HEK293 (cell line): ENCODE measurements around the gene RETN.

Experiments used
- CTCF ChIA-PET: fragments of 350-600 bp; formaldehyde crosslinking; extraction: SDS; loops from one replicate; lab custom pipeline; 2021; ENCODE audit warnings: antibody characterized with exemption; lab: Yijun Ruan, JAX
- POLR2A ChIA-PET: fragments of 300-600 bp; formaldehyde crosslinking; extraction: SDS; loops from one replicate; lab custom pipeline; 2020; ENCODE audit warnings: antibody characterized with exemption, inconsistent platforms; lab: Yijun Ruan, JAX
- H3K27ac ChIP-seq: fragments of 200-500 bp; sonication (Bioruptor generic); 2 replicates; pipeline ENCODE4 v1.5.1; 2014; ENCODE audit warnings: low read depth, low read length, control low read depth, inconsistent platforms; ENCODE audit errors: extremely low read depth
- H3K36me3 ChIP-seq, 2 experiments: fragments of 200-500 bp in 1 of 2; sonication (Bioruptor generic) in 1 of 2; 1 replicate in 1 of 2; 2 replicates in 1 of 2; pipeline ENCODE4 v1.5.1; 2014 to 2017; ENCODE audit warnings: inconsistent platforms in 2 of 2, low read length in 2 of 2; ENCODE audit not compliant: control insufficient read depth in 2 of 2, insufficient read depth in 1 of 2
- H3K4me1 ChIP-seq: fragments of 200-500 bp; sonication (Bioruptor generic); 2 replicates; pipeline ENCODE4 v1.5.1; 2014; ENCODE audit warnings: mild to moderate bottlenecking, low read length, inconsistent platforms; ENCODE audit not compliant: control insufficient read depth, insufficient read depth
- H3K4me3 ChIP-seq: 2 replicates; pipeline ENCODE4 v1.5.1; 2011; ENCODE audit warnings: low read depth, mild to moderate bottlenecking, control low read depth, low read length, moderate library complexity
- H3K9me3 ChIP-seq: fragments of 200-500 bp; sonication (Bioruptor generic); 2 replicates; pipeline ENCODE4 v1.5.1; 2014; ENCODE audit warnings: low read depth, low read length, inconsistent platforms; ENCODE audit not compliant: control insufficient read depth, insufficient read depth
- HOXD13 ChIP-seq: sonication (generic); formaldehyde crosslinking; IDR thresholded peaks from 2 replicates; pipeline ENCODE4 v1.8.0; 2022; ENCODE audit warnings: missing genetic modification reagents, borderline replicate concordance
- KLF1 ChIP-seq: fragments of 450-650 bp; formaldehyde crosslinking; IDR thresholded peaks from 2 replicates; pipeline ENCODE4 v1.5.1; 2016; ENCODE audit warnings: missing biosample characterization, missing genetic modification characterization
- KLF9 ChIP-seq: fragments of 450-650 bp; formaldehyde crosslinking; IDR thresholded peaks from 2 replicates; pipeline ENCODE4 v1.5.1; 2016; ENCODE audit warnings: missing biosample characterization, missing genetic modification characterization, low read depth
- OVOL3 ChIP-seq: fragments of 450-650 bp; formaldehyde crosslinking; IDR thresholded peaks from 2 replicates; pipeline ENCODE4 v1.5.1; 2016; ENCODE audit warnings: missing biosample characterization, missing genetic modification characterization
- SP7 ChIP-seq: fragments of 450-650 bp; formaldehyde crosslinking; IDR thresholded peaks from 2 replicates; pipeline ENCODE4 v1.5.1; 2016; ENCODE audit warnings: missing biosample characterization, missing genetic modification characterization
- ZBTB48 ChIP-seq: fragments of 450-650 bp; formaldehyde crosslinking; IDR thresholded peaks from 2 replicates; pipeline ENCODE4 v1.5.1; 2016; ENCODE audit warnings: missing biosample characterization, missing genetic modification characterization
- ZBTB8A ChIP-seq: fragments of 450-650 bp; formaldehyde crosslinking; IDR thresholded peaks from 2 replicates; pipeline ENCODE4 v1.5.1; 2016; ENCODE audit warnings: missing biosample characterization, missing genetic modification characterization
- ZIC2 ChIP-seq: fragments of 450-650 bp; formaldehyde crosslinking; IDR thresholded peaks from 2 replicates; pipeline ENCODE4 v1.5.1; 2016; ENCODE audit warnings: missing biosample characterization, missing genetic modification characterization
- ZNF175 ChIP-seq: fragments of 450-650 bp; formaldehyde crosslinking; IDR thresholded peaks from 2 replicates; pipeline ENCODE4 v1.5.1; 2016; ENCODE audit warnings: missing biosample characterization, missing genetic modification characterization
- ZNF350 ChIP-seq: fragments of 450-650 bp; formaldehyde crosslinking; IDR thresholded peaks from 2 replicates; pipeline ENCODE4 v1.5.0; 2017; ENCODE audit warnings: missing biosample characterization, mild to moderate bottlenecking, missing genetic modification characterization
- ZNF366 ChIP-seq: fragments of 450-650 bp; formaldehyde crosslinking; conservative IDR thresholded peaks from 2 replicates; pipeline ENCODE4 v1.5.1; 2016; ENCODE audit warnings: missing biosample characterization, missing genetic modification characterization
- ZNF558 ChIP-seq: fragments of 450-650 bp; formaldehyde crosslinking; IDR thresholded peaks from 2 replicates; pipeline ENCODE4 v1.5.1; 2016; ENCODE audit warnings: missing biosample characterization, missing genetic modification characterization
- ZNF623 ChIP-seq: fragments of 450-650 bp; formaldehyde crosslinking; IDR thresholded peaks from 2 replicates; pipeline ENCODE4 v1.5.1; 2016; ENCODE audit warnings: missing biosample characterization, missing genetic modification characterization
- ZSCAN30 ChIP-seq: fragments of 450-650 bp; IDR thresholded peaks from 2 replicates; pipeline ENCODE4 v1.5.1; 2018; ENCODE audit warnings: missing biosample characterization, mild to moderate bottlenecking, missing genetic modification characterization, moderate library complexity
- TF ChIP-seq, protein P1 (sequence below): fragments of 450-650 bp; formaldehyde crosslinking; optimal IDR thresholded peaks from 2 replicates; pipeline ENCODE3; 2016; ENCODE audit warnings: missing biosample characterization, mild to moderate bottlenecking, missing genetic modification characterization
- TF ChIP-seq, protein P2 (sequence below): fragments of 450-650 bp; formaldehyde crosslinking; IDR thresholded peaks from 2 replicates; pipeline ENCODE4 v1.5.1; 2016; ENCODE audit warnings: missing biosample characterization, missing genetic modification characterization

RETN gene

GRCh38 chr19:7636691-7637373 lies 32.0 kb upstream of the RETN start, which contains the start of gene STXBP2 (continued):
- no peak for TF ChIP-seq ZNF175 (tag by site-specific recombination)
- TF ChIP-seq, protein P1, sequence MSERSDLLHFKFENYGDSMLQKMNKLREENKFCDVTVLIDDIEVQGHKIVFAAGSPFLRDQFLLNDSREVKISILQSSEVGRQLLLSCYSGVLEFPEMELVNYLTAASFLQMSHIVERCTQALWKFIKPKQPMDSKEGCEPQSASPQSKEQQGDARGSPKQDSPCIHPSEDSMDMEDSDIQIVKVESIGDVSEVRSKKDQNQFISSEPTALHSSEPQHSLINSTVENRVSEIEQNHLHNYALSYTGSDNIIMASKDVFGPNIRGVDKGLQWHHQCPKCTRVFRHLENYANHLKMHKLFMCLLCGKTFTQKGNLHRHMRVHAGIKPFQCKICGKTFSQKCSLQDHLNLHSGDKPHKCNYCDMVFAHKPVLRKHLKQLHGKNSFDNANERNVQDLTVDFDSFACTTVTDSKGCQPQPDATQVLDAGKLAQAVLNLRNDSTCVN (tag by site-specific recombination): peak; percentile 37
- TF ChIP-seq, protein P2, sequence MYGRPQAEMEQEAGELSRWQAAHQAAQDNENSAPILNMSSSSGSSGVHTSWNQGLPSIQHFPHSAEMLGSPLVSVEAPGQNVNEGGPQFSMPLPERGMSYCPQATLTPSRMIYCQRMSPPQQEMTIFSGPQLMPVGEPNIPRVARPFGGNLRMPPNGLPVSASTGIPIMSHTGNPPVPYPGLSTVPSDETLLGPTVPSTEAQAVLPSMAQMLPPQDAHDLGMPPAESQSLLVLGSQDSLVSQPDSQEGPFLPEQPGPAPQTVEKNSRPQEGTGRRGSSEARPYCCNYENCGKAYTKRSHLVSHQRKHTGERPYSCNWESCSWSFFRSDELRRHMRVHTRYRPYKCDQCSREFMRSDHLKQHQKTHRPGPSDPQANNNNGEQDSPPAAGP: 0 out of 2 replicates have a peak, but pooled peaks have one; percentile 21
- TF ChIP-seq HOXD13 (CRISPR knock-in tag): no peak
- peak; percentile 95 for TF ChIP-seq KLF9 (tag by site-specific recombination)
- no peak for TF ChIP-seq ZNF350 (tag by site-specific recombination)
- TF ChIP-seq ZSCAN30 (tag by site-specific recombination): peak; percentile 41; the same call in 1 of the 2 replicates
- TF ChIP-seq KLF1 (tag by site-specific recombination): peak; percentile 57; the same call in 1 of the 2 replicates
- peak; percentile 23; the same call in 1 of the 2 replicates for TF ChIP-seq SP7
- TF ChIP-seq ZNF623 (tag by site-specific recombination): 0 out of 2 replicates have a peak, but pooled peaks have one; percentile 7

DNA sequence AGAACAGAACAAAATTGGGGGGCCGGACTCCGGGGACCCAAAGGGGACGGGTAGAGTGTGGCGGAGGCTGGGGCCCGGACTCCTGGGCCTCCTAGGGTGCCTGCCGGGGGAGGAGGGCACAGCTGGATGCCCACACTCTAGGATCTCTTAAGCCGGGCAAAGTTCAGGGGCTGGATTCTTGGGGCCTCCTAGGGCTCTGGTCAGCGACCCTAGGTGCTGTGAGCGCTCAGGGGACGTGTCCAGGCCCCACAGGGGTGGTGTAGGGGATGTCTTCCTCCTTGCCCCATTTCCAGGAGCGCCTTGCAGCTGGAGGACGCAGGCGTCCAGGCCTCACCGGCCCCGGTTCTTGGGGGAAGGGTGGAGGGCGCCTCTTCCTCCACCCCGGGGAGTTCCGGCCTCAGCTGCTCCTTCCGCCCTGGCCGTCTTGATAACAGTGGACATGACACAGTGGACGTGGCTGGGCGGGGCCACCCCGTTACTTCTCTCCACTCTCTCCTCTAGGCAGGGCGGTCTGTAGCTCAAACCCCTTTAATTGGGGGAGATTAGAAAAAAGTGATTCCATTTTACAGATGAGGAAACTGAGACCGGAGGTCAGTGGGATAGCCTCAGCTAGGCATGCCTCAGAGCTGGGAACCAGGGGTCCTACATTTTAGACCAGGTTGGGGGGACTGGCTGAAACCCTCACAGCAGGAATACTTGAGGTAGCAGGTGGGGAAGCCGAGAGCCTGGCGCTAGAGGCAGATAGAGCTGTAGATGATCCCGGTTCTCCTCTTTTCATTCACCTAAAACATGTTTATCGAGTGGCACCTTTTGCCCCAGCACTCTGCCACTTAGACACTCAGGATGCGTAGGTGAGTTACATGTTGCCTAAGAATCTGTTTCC lies 31.2 kb upstream of the RETN start:
- no peaks in the 10 kb centered on the region for H3K9me3 ChIP-seq
- CTCF ChIA-PET: interaction anchor here (0.5 to 2.0 kb wide), 6 partner anchors 15 to 242 kb away, joined by 3 to 7 read pairs (median 4); partner anchors contain the start of gene TRAPPC5
- peak overlapping the region; percentile 83 for H3K4me3 ChIP-seq
- POLR2A ChIA-PET: interaction anchor here (1.4 kb wide), 2 partner anchors 8 to 14 kb away, joined by 6 to 7 read pairs; partner anchors contain the start of genes PET100 and XAB2
- 0 out of 2 replicates have a peak, but pooled peaks have one; percentile 33 for TF ChIP-seq ZIC2
- TF ChIP-seq OVOL3 (tag by site-specific recombination): no peak
- TF ChIP-seq ZBTB8A (tag by site-specific recombination): 0 out of 2 replicates have a peak, but pooled peaks have one; percentile 4
- peak; percentile 40; the same call in 1 of the 2 replicates for TF ChIP-seq ZBTB48 (tag by site-specific recombination)
- H3K36me3 ChIP-seq: peaks cover 7 to 12% of the 10 kb centered on the region in 2 experiments; a peak in 2 of 3 replicates
- peak overlapping the region; percentile 29; the same call in 1 of the 2 replicates for H3K27ac ChIP-seq
- no peaks in the 10 kb centered on the region for H3K4me1 ChIP-seq

GRCh38 chr19:7638802-7639465 lies 29.9 kb upstream of the RETN start:
- TF ChIP-seq ZNF366 (tag by site-specific recombination) (peak; percentile 28; the same call in 1 of the 2 replicates), ZNF558 (tag by site-specific recombination) (no peak)
- ChIA-PET CTCF (interaction anchor here (2.0 kb wide), 1 partner anchor 41 kb away, joined by 7 read pairs; the partner anchor contains the start of gene TRAPPC5), POLR2A (interaction anchor here (0.5 to 0.7 kb wide), 2 partner anchors 10 to 262 kb away, joined by 3 to 4 read pairs; no protein-coding TSS in a partner anchor)
- peaks cover 7 to 12% of the 10 kb centered on the region in 2 experiments; a peak in 2 of 3 replicates for H3K36me3 ChIP-seq
- no peaks in the 10 kb centered on the region for H3K9me3 ChIP-seq
- H3K4me3 ChIP-seq: no peak overlapping the region
- no peaks in the 10 kb centered on the region for H3K4me1 ChIP-seq
- no peak overlapping the region for H3K27ac ChIP-seq
